ENCODE results near the gene AGRN.
"Not testable (repeated sequence)": the region's sequence is repeated elsewhere in the genome, so short reads cannot be mapped to it uniquely, and the experiment has no call there.

Gene AGRN

DNA sequence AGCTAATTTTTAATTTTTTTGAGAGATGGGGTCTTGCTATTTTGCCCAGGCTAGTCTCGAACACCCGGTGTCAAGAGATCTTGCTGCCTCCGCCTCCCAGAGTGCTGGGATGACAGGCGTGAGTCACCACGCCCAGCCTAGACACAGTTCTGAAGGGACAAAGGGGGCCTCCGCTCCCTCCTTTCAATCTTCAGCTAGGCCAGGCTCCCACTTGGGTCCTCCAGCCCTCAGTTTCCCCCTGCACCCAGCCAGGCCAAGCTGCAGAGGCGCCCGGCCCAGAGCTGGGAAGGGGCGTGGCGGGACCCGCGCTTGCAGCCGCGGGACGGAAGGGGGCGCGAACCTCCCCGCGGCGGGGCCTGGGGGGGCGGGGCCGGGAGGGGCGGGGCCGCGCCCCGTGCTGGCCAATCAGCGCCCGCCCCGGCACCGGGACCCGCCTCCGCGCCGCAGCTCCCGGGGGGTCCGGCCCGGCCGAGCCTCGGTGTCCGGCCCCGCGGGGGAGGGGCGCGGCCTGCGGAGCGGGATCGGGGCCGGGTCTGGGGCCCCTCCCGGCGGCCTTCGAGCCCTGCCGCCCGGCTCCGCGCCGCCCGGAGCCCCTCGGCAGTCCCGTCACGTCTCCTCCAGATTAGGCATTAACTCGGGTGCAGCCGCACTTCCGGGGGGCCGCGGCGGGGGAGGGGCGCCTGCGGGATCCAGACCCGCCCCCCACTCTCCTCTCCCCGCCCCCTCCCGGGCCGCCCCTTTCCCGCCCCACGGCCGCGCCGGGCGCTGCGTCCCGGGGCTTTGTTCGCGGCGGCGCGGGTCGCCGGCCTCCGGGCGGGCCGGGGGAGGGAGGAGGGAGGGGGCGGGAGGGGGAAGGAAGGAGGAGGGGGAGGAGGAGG is 559 bp upstream of the AGRN start:
- Mint-ChIP-seq H3K4me3 (peak overlapping the region; percentile 52), H3K36me3 (peaks cover 12% of the 10 kb centered on the region), H3K27ac (no peak overlapping the region), H3K9me3 (no peaks in the 10 kb centered on the region), H3K4me1 (peaks cover 29% of the 10 kb centered on the region)
- DNase-seq (ENCODE audit: low spot score in 2 of 2) (peak; percentile 83 to 88), ATAC-seq (peak; percentile 80)

GRCh38 chr1:1020415-1021009 is 592 bp downstream of the AGRN start:
- Mint-ChIP-seq H3K36me3 (peaks cover 12% of the 10 kb centered on the region), H3K27ac (no peak overlapping the region), H3K4me3 (peak overlapping the region; percentile 52), H3K4me1 (peaks cover 20% of the 10 kb centered on the region), H3K9me3 (no peaks in the 10 kb centered on the region)
- peak; percentile 6 for ATAC-seq
- DNase-seq (ENCODE audit: low spot score in 2 of 2): no peak

DNA sequence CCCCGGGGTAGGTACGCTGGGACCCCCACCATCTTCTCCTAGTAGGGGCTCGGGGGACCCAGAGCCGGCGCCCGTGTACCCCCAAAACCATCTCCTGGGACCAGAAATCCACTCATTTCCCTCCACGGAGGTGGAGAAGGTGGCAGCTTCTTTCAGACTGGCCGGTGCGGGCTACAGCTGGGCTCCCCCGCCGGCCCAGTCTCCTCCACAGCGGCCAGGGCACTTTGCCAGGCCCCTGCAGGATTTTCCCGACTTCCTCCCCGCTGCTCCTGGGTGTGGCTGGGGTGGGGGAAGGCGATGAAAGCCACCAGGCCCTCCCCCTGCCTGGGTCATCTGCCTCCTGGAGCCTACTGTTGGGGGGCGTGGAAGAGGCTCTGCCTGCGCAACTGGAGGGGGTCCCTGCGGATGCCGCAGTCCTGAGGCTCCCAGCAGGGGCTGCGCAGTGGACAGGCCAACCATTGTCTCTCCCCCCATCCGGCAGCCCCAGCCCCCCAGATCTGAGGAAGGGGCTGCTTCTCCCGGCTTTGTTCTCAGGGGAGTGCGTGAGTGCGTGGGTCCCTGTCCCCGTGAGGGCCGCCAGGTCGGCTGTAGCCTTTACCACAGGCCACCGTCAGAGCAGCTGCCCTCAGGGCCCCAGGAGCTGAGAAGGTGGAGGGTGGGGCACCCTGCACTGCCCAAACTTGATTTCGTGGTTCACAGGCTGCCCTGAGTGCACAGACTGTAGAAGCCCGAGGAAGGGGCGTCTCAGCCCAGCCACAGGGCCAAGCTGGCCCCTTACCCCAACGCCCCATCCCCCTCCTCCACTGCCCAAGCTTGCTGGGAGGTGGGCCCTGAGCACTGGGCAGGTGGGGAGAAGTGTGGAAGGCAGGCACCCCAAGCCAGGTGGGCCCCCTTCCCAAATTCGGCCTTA is 1.3 kb downstream of the AGRN start:
- Mint-ChIP-seq H3K4me1 (peaks cover 20% of the 10 kb centered on the region), H3K4me3 (peak overlapping the region; percentile 52), H3K9me3 (no peaks in the 10 kb centered on the region), H3K36me3 (peaks cover 12% of the 10 kb centered on the region), H3K27ac (no peak overlapping the region)
- DNase-seq (ENCODE audit: low spot score in 2 of 2) (no peak), ATAC-seq (no peak)

- ATAC-seq: no peak
- Mint-ChIP-seq H3K9me3 (no peaks in the 10 kb centered on the region), H3K27ac (no peak overlapping the region), H3K4me3 (peak overlapping the region; percentile 52), H3K36me3 (peaks cover 12% of the 10 kb centered on the region), H3K4me1 (peaks cover 20% of the 10 kb centered on the region)
- DNase-seq (ENCODE audit: low spot score in 2 of 2): no peak
These were observed 2.0 kb downstream of the AGRN start for GRCh38 chr1:1021920-1022259.

- DNase-seq (ENCODE audit: low spot score in 2 of 2): no peak
- no peak overlapping the region for H3K27ac Mint-ChIP-seq
- peaks cover 7% of the 10 kb centered on the region for H3K36me3 Mint-ChIP-seq
- H3K9me3 Mint-ChIP-seq: no peaks in the 10 kb centered on the region
- H3K4me1 Mint-ChIP-seq: peaks cover 16% of the 10 kb centered on the region
- no peak for ATAC-seq
- no peak overlapping the region for H3K4me3 Mint-ChIP-seq
These were observed 2.5 kb downstream of the AGRN start for GRCh38 chr1:1022302-1023009.

DNA sequence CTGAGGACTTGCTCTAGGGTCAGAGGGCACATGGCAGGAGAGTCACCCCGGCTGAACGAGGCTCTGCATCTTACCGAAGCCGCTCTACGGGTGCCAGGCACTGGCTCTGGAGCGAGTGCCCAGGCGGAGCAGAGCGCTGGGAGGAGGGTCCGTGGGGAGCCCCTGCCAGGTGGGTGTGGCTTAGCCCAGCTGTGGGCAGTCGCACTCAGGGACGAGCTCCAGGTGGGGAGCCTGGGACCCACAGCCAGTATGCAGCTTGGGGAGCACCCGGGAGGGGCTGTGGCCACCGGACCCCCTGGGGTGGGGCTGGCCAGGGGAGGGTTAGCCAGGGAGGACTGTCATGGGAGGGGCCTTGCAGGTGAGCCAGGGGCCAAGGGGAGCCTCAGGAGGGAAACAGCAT is 3.8 kb downstream of the AGRN start:
- H3K4me3 Mint-ChIP-seq: no peak overlapping the region
- DNase-seq (ENCODE audit: low spot score in 2 of 2): no peak
- H3K9me3 Mint-ChIP-seq: no peaks in the 10 kb centered on the region
- H3K4me1 Mint-ChIP-seq: peaks cover 16% of the 10 kb centered on the region
- H3K27ac Mint-ChIP-seq: no peak overlapping the region
- no peak for ATAC-seq
- H3K36me3 Mint-ChIP-seq: peaks cover 7% of the 10 kb centered on the region

GRCh38 chr1:1024149-1024770 is 4.3 kb downstream of the AGRN start:
- H3K4me1 Mint-ChIP-seq: peaks cover 16% of the 10 kb centered on the region
- peaks cover 7% of the 10 kb centered on the region for H3K36me3 Mint-ChIP-seq
- DNase-seq (ENCODE audit: low spot score in 2 of 2) (no peak), ATAC-seq (no peak)
- H3K4me3 Mint-ChIP-seq: no peak overlapping the region
- no peaks in the 10 kb centered on the region for H3K9me3 Mint-ChIP-seq
- no peak overlapping the region for H3K27ac Mint-ChIP-seq

DNA sequence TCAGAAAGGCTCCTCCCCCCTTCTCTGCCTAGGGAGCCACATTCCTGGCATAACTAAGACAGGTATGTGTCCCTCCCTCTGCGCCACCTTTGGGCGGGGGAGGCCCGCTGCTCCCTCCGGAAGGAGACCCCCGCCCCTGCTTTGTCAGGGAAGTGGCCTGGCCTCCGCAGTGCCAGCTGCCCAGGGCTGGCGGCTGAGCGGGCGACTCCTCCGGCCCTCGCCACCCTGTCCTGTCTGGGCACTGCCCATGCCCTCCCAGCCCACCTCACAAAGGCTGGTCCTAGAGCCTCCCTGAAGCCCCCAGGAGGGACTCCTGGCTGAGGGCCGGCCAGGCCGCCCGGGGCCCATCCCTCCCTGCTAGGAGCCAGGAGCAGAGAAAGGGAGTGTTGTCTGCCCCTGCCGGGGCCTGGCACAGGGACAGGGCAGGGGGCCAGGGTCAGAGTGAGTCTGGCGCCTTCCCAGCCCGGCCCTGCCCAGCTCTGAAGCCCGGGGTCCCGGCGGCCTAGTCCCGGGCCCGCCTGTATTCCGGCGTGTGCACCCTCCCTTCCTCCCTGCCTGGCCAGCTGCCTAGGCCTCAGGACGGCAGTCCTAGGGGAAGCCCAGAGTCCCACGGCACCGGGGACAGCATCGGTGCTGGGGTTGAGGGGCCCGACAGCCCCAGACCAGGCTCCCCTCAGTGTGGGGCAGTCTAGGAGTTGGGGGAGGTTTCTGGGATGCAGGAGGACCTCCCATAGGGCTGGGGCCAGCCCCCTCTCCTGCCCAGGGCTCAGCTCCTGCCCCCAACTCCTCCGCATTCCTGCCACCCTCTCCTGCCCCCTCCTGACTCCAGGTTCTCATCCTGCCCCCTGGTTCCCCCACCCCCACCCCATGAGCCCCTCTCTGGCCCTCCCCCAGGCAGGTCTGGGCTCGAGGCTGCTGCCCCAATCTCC is 5.1 kb downstream of the AGRN start:
- Mint-ChIP-seq H3K4me1 (peaks cover 16% of the 10 kb centered on the region), H3K4me3 (no peak overlapping the region), H3K36me3 (peaks cover 7% of the 10 kb centered on the region), H3K9me3 (no peaks in the 10 kb centered on the region), H3K27ac (no peak overlapping the region)
- no peak for ATAC-seq
- no peak for DNase-seq (ENCODE audit: low spot score in 2 of 2)

DNA sequence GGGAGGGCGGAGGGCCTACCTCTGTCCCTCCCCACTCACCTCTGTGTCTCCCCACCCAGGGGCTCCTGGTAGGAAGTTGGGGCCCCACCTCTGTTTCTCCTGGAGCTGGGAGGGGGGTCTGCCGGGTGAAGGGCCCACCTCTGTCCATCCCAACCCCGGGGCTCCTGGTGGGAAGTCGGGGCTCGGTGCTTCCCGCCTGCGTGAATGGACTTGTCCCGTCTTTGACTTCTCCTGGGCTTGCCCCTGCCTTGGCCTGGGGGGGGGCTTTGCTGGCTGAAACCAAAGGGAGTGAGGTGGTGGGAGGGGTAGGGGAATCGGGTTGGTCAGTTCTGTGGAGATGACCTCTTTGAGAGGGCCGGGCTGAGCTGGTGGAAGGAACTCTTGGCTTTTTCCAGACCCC is 5.8 kb downstream of the AGRN start:
- DNase-seq (ENCODE audit: low spot score in 2 of 2) (no peak), ATAC-seq (no peak)
- Mint-ChIP-seq H3K27ac (peak overlapping the region; percentile 37), H3K4me1 (peaks cover 16% of the 10 kb centered on the region), H3K4me3 (no peak overlapping the region), H3K36me3 (peaks cover 7% of the 10 kb centered on the region), H3K9me3 (no peaks in the 10 kb centered on the region)

- H3K36me3 Mint-ChIP-seq: peaks cover 7% of the 10 kb centered on the region
- DNase-seq (ENCODE audit: low spot score in 2 of 2) (no peak), ATAC-seq (peak; percentile 16)
- H3K4me3 Mint-ChIP-seq: no peak overlapping the region
- H3K9me3 Mint-ChIP-seq: no peaks in the 10 kb centered on the region
- H3K4me1 Mint-ChIP-seq: peaks cover 16% of the 10 kb centered on the region
- no peak overlapping the region for H3K27ac Mint-ChIP-seq
These were observed 6.9 kb downstream of the AGRN start for GRCh38 chr1:1026599-1027413.

GRCh38 chr1:1027791-1028190 is 7.9 kb downstream of the AGRN start:
- Mint-ChIP-seq H3K27ac (no peak overlapping the region), H3K4me1 (peaks cover 17% of the 10 kb centered on the region), H3K4me3 (no peak overlapping the region), H3K9me3 (no peaks in the 10 kb centered on the region), H3K36me3 (peaks cover 12% of the 10 kb centered on the region)
- DNase-seq (ENCODE audit: low spot score in 2 of 2) (no peak), ATAC-seq (no peak)

DNA sequence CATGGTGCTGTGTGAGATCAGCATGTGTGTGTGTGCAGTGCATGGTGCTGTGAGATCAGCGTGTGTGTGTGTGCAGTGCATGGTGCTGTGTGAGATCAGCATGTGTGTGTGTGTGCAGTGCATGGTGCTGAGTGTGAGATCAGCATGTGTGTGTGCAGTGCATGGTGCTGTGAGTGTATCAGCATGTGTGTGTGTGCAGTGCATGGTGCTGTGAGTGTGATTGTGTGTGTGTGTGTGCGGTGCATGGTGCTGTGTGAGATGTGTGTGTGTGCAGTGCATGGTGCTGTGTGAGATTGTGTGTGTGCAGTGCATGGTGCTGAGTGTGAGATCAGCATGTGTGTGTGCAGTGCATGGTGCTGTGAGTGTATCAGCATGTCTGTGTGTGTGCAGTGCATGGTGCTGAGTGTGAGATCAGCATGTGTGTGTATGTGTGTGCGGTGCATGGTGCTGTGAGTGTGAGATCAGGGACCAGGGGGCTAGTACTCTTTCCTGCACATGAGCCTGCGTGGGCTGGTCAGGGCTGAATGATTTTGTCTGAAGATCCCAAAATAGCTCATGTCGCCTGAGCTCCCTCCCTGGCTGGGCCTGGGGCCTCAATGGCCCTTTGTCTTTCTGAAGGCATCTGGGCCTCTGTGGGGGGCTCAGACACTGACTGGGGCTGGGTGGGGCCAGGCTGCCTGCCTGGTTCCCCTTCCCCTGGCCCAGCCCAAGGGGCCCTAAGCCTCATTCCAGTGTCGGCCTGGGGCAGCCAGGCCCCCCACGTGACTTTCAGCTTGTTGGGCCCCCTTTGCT is 11.1 kb downstream of the AGRN start:
- not testable (repeated sequence) for H3K36me3 Mint-ChIP-seq; H3K9me3 Mint-ChIP-seq; H3K27ac Mint-ChIP-seq; DNase-seq (ENCODE audit: low spot score in 2 of 2); ATAC-seq; H3K4me3 Mint-ChIP-seq
- H3K4me1 Mint-ChIP-seq: peaks cover 14% of the 10 kb centered on the region
